C4-2B (cell line): ENCODE results near the gene RASAL1.

ENCODE experiments used
- CTCF ChIP-seq: fragments of 450-650 bp; conservative IDR thresholded peaks from 2 replicates; pipeline ENCODE4 v1.5.1; 2017; ENCODE audit warnings: mild to moderate bottlenecking
- ZFX ChIP-seq: fragments of 450-650 bp; IDR thresholded peaks from 2 replicates; pipeline ENCODE4 v1.6.1; 2017

- TF ChIP-seq CTCF: no peak
- TF ChIP-seq ZFX: no peak
Observed at GRCh38 chr12:113133666-113134065, 1.9 kb downstream of the RASAL1 start.
